CD4-positive, alpha-beta T cell (primary cell): ENCODE data around the gene NFATC1. TPM values are rescaled to one million over a fixed set of nuclear protein-coding genes. Genes with fewer than 3 reads are reported as not detected.

Experiments used
- ATAC-seq: fragments of 200-7000 bp; cut with Tn5 transposase; one replicate; pipeline ENCODE4 v1.10.0; 2022; ENCODE audit warnings: mild to moderate bottlenecking; ENCODE audit not compliant: poor library complexity
- CTCF ChIA-PET: fragments of 350-600 bp; sonication (Branson Sonifier 250); formaldehyde crosslinking; loops from one replicate; lab custom pipeline; 2021; ENCODE audit warnings: antibody characterized with exemption, inconsistent platforms; lab: Charles Lee
- POLR2A ChIA-PET: fragments of 350-600 bp; sonication (Branson Sonifier 250); formaldehyde crosslinking; loops from one replicate; lab custom pipeline; 2021; ENCODE audit warnings: antibody characterized with exemption, inconsistent platforms; lab: Charles Lee
- DNase-seq, 14 experiments: peaks; one replicate each; pipeline ENCODE4 v3.0.0-alpha.2; 2013 to 2020; ENCODE audit warnings: mixed read lengths in 2 of 14
- H3K27ac ChIP-seq, 2 donors: one replicate each; pipeline versions ENCODE4 v1.5.1 to v1.7.0; 2013; ENCODE audit warnings: low read length in 2 of 2, low read depth in 1 of 2, mild to moderate bottlenecking in 1 of 2
- H3K27me3 ChIP-seq, 2 experiments: 1 replicate in 1 of 2; 2 replicates in 1 of 2; pipeline versions ENCODE4 v1.6.1 to v1.7.0; 2013; ENCODE audit warnings: low read length in 2 of 2, control low read depth in 1 of 2, mild to moderate bottlenecking in 1 of 2, moderate library complexity in 1 of 2; ENCODE audit not compliant: insufficient read depth in 2 of 2, control insufficient read depth in 1 of 2
- H3K36me3 ChIP-seq: one replicate; pipeline ENCODE4 v1.6.1; 2013; ENCODE audit warnings: low read length, control low read depth; ENCODE audit not compliant: insufficient read depth
- H3K4me1 ChIP-seq: one replicate; pipeline ENCODE4 v1.6.1; 2013; ENCODE audit warnings: low read length, control low read depth; ENCODE audit not compliant: insufficient read depth
- H3K4me3 ChIP-seq: one replicate; pipeline ENCODE4 v1.5.1; 2013; ENCODE audit warnings: mild to moderate bottlenecking, low read length, moderate library complexity
- H3K9me3 ChIP-seq, 2 experiments: 1 replicate in 1 of 2; 2 replicates in 1 of 2; pipeline versions ENCODE4 v1.6.1 to v1.7.0; 2013; ENCODE audit warnings: low read length in 2 of 2, mild to moderate bottlenecking in 2 of 2, control low read depth in 1 of 2, moderate library complexity in 1 of 2; ENCODE audit not compliant: control insufficient read depth in 1 of 2, insufficient read depth in 1 of 2
- H3K27ac Mint-ChIP-seq: one replicate; pipeline ENCODE4 v1.8.0; 2020; ENCODE audit warnings: mixed read lengths
- H3K27me3 Mint-ChIP-seq: one replicate; pipeline ENCODE4 v1.8.0; 2021; ENCODE audit warnings: mixed read lengths
- H3K36me3 Mint-ChIP-seq: one replicate; pipeline ENCODE4 v1.8.0; 2021; ENCODE audit warnings: low read depth, mixed read lengths
- H3K4me1 Mint-ChIP-seq: one replicate; pipeline ENCODE4 v1.8.0; 2021; ENCODE audit warnings: low read depth, mixed read lengths
- H3K4me3 Mint-ChIP-seq: one replicate; pipeline ENCODE4 v1.8.0; 2020; ENCODE audit warnings: mild to moderate bottlenecking, mixed read lengths
- H3K9me3 Mint-ChIP-seq: one replicate; pipeline ENCODE4 v1.8.0; 2020; ENCODE audit warnings: mixed read lengths
- CTCF ChIP-seq: fragments of 200-600 bp; IDR thresholded peaks from one replicate; pipeline ENCODE4 v1.8.0; 2022; ENCODE audit warnings: antibody characterized with exemption, mild to moderate bottlenecking
- intact Hi-C, 2 experiments: fragments of 100-400 bp; cut with DNase I in 1 of 2; cut with micrococcal nuclease in 1 of 2; formaldehyde crosslinking; loops; one replicate each; pipeline versions ENCODE4 v1.15.1 to v1.9.0; 2023 to 2025; cut with DNase I, micrococcal nuclease
- total RNA-seq, 174 experiments: library from RNA in 2 of 174; stranded (reverse) in 2 of 174; gene quantifications; one replicate each; pipeline ENCODE4 v1.2.3 and lab custom pipeline; 2021 to 2026

Gene NFATC1
- total RNA-seq, 2 experiments from 2014 or later: 107 to 113 TPM

- ATAC-seq: no peak
- Mint-ChIP-seq H3K27me3 (no peaks in the 10 kb centered on the region), H3K36me3 (peaks cover 78% of the 10 kb centered on the region), H3K4me3 (no peak overlapping the region), H3K27ac (peak overlapping the region; percentile 53), H3K4me1 (no peaks in the 10 kb centered on the region), H3K9me3 (no peaks in the 10 kb centered on the region)
- DNase-seq: no peak
- Histone ChIP-seq H3K27ac (no peak overlapping the region), H3K4me3 (no peak overlapping the region), H3K36me3 (peaks cover 85% of the 10 kb centered on the region), H3K4me1 (no peaks in the 10 kb centered on the region), H3K9me3 (no peaks in the 10 kb centered on the region), H3K27me3 (no peaks in the 10 kb centered on the region)
- intact Hi-C loops: no loop called here
- ChIA-PET CTCF (no interaction called here), POLR2A (no interaction called here)
- TF ChIP-seq CTCF: no peak
Measured at GRCh38 chr18:79452991-79453645, 57.4 kb downstream of the NFATC1 start.

- Histone ChIP-seq H3K27me3 (no peaks in the 10 kb centered on the region), H3K4me3 (no peak overlapping the region), H3K4me1 (no peaks in the 10 kb centered on the region), H3K27ac (no peak overlapping the region), H3K36me3 (peaks cover 81% of the 10 kb centered on the region), H3K9me3 (no peaks in the 10 kb centered on the region)
- DNase-seq: no peak
- TF ChIP-seq CTCF: no peak
- Mint-ChIP-seq H3K9me3 (no peaks in the 10 kb centered on the region), H3K36me3 (peaks cover 73% of the 10 kb centered on the region), H3K27ac (peak overlapping the region; percentile 53), H3K4me1 (no peaks in the 10 kb centered on the region), H3K27me3 (no peaks in the 10 kb centered on the region), H3K4me3 (peak overlapping the region; percentile 42)
- ChIA-PET POLR2A (interaction anchor here (0.9 to 1.2 kb wide), 2 partner anchors 48 to 61 kb away, joined by 3 read pairs; no protein-coding TSS in a partner anchor), CTCF (interaction anchor here (1.3 kb wide), 1 partner anchor 58 kb away, joined by 3 read pairs; the partner anchor contains the start of gene NFATC1)
- intact Hi-C loops: no loop called here
- peak; percentile 11 for ATAC-seq
Measured at GRCh38 chr18:79453816-79454735, 58.3 kb downstream of the NFATC1 start.

- Histone ChIP-seq H3K27ac (no peak overlapping the region), H3K9me3 (no peaks in the 10 kb centered on the region), H3K27me3 (no peaks in the 10 kb centered on the region), H3K4me3 (no peak overlapping the region), H3K36me3 (peaks cover 81% of the 10 kb centered on the region), H3K4me1 (no peaks in the 10 kb centered on the region)
- H3K4me3 Mint-ChIP-seq: no peak overlapping the region
- POLR2A ChIA-PET: interaction anchor here (1.0 to 1.2 kb wide), 2 partner anchors 62 to 68 kb away, joined by 3 read pairs; no protein-coding TSS in a partner anchor
- H3K4me1 Mint-ChIP-seq: peaks cover 4% of the 10 kb centered on the region
- no peaks in the 10 kb centered on the region for H3K27me3 Mint-ChIP-seq
- no peaks in the 10 kb centered on the region for H3K9me3 Mint-ChIP-seq
- CTCF ChIA-PET: no interaction called here
- no peak for DNase-seq
- no peak for TF ChIP-seq CTCF
- peaks cover 70% of the 10 kb centered on the region for H3K36me3 Mint-ChIP-seq
- ATAC-seq: no peak
- no peak overlapping the region for H3K27ac Mint-ChIP-seq
- intact Hi-C loops: loop anchor here in 1 of 2 experiments (5.0 kb wide), 1 partner anchor 72 kb away; no protein-coding TSS in a partner anchor
Measured at GRCh38 chr18:79455261-79455660, 59.5 kb downstream of the NFATC1 start.
